HCT116 (cell line): ENCODE results near the gene DUS3L. TPM values are rescaled to one million over a fixed set of nuclear protein-coding genes. Genes with fewer than 3 reads are reported as not detected.

Source experiments
- ATAC-seq: fragments of 200-7000 bp; cut with Tn5 transposase; 2 replicates; pipeline ENCODE4 v1.9.1; 2020; ENCODE audit warnings: mild to moderate bottlenecking, moderate library complexity
- BruUV-seq: library from RNA; stranded (reverse); fragments of 400-500 nt; replicated peaks from 2 replicates; lab custom pipeline; 2021; lab: Mats Ljungman, UMichigan
- CTCF ChIA-PET: fragments of 300-600 bp; sonication (Branson Sonifier 250); formaldehyde crosslinking; loops from one replicate; lab custom pipeline; 2021; ENCODE audit warnings: antibody characterized with exemption; lab: Charles Lee
- POLR2A ChIA-PET: fragments of 300-600, 350-600 bp; sonication (Branson Sonifier 250); formaldehyde crosslinking; loops from one replicate; lab custom pipeline; 2021; ENCODE audit warnings: antibody characterized with exemption; lab: Charles Lee
- RAD21 ChIA-PET, 2 experiments: fragments of 300-600 bp; sonication (Branson Sonifier 250); formaldehyde crosslinking; loops; one replicate each; lab custom pipeline; 2023; ENCODE audit warnings: low total read pairs in 2 of 2; ENCODE audit not compliant: uncharacterized antibody in 2 of 2, unreplicated experiment in 2 of 2, low non-redundant PET in 1 of 2; lab: Charles Lee
- DNase-seq: peaks from one replicate; pipeline ENCODE4 v3.0.0-alpha.2; 2010; ENCODE audit warnings: low read depth, low spot score
- H2AFZ ChIP-seq: fragments of 200-600 bp; shearing (Covaris generic), sonication (generic); 2 replicates; pipeline ENCODE4 v1.6.1; 2017; ENCODE audit warnings: low read depth, mixed run types, mixed read lengths, antibody characterized with exemption, low read length; ENCODE audit not compliant: poor library complexity, severe bottlenecking
- H3K27ac ChIP-seq: 2 replicates; pipeline ENCODE4 v1.5.1; 2012; ENCODE audit warnings: low read depth, low read length
- H3K27me3 ChIP-seq: fragments of 200-600 bp; sonication (generic); 2 replicates; pipeline ENCODE4 v1.6.1; 2016; ENCODE audit warnings: mixed run types, low read length, mixed read lengths; ENCODE audit not compliant: insufficient read depth
- H3K36me3 ChIP-seq, 2 experiments: fragments of 200-500 bp in 1 of 2; fragments of 200-600 bp in 1 of 2; sonication (Bioruptor generic) in 1 of 2; sonication (generic) in 1 of 2; 2 replicates each; pipeline versions ENCODE4 v1.5.1 to v1.6.1; 2014 to 2016; ENCODE audit warnings: low read length in 2 of 2, inconsistent platforms in 1 of 2, mixed read lengths in 1 of 2, mixed run types in 1 of 2; ENCODE audit not compliant: insufficient read depth in 2 of 2, control insufficient read depth in 1 of 2
- H3K4me1 ChIP-seq, 2 experiments: fragments of 200-600 bp in 1 of 2; sonication (generic) in 1 of 2; 2 replicates each; pipeline versions ENCODE4 v1.5.1 to v1.6.1; 2012 to 2017; ENCODE audit warnings: low read length in 2 of 2, inconsistent platforms in 1 of 2, mild to moderate bottlenecking in 1 of 2, mixed read lengths in 1 of 2, mixed run types in 1 of 2, moderate library complexity in 1 of 2; ENCODE audit not compliant: insufficient read depth in 2 of 2, control insufficient read depth in 1 of 2
- H3K4me2 ChIP-seq: fragments of 200-600 bp; sonication (generic); 2 replicates; pipeline ENCODE4 v1.6.1; 2017; ENCODE audit warnings: mixed run types, low read length, mixed read lengths
- H3K4me3 ChIP-seq, 2 experiments: fragments of 200-600 bp in 1 of 2; sonication (generic) in 1 of 2; replicated peaks in 1 of 2; 2 replicates each; pipeline ENCODE4 v1.5.1; 2011 to 2016; ENCODE audit warnings: low read length in 2 of 2, control low read depth in 1 of 2, low read depth in 1 of 2, mild to moderate bottlenecking in 1 of 2, mixed read lengths in 1 of 2, mixed run types in 1 of 2
- H3K79me2 ChIP-seq: fragments of 200-600 bp; sonication (generic); 2 replicates; pipeline ENCODE4 v1.6.1; 2017; ENCODE audit warnings: mild to moderate bottlenecking, mixed run types, low read length, moderate library complexity, mixed read lengths; ENCODE audit not compliant: insufficient read depth
- H3K9ac ChIP-seq: fragments of 200-600 bp; sonication (generic); 2 replicates; pipeline ENCODE4 v1.6.1; 2016; ENCODE audit warnings: low read length, mixed read lengths
- H3K9me2 ChIP-seq: fragments of 200-600 bp; sonication (generic), shearing (Covaris generic); 2 replicates; pipeline ENCODE4 v1.6.1; 2017; ENCODE audit warnings: mixed run types, mild to moderate bottlenecking, moderate library complexity; ENCODE audit not compliant: insufficient read depth
- H3K9me3 ChIP-seq, 2 experiments: fragments of 200-500 bp in 1 of 2; fragments of 200-600 bp in 1 of 2; sonication (Bioruptor generic) in 1 of 2; sonication (generic) in 1 of 2; 2 replicates each; pipeline ENCODE4 v1.6.1; 2014 to 2017; ENCODE audit warnings: low read length in 2 of 2, mixed read lengths in 2 of 2, inconsistent platforms in 1 of 2, low read depth in 1 of 2, mild to moderate bottlenecking in 1 of 2, mixed run types in 1 of 2, moderate library complexity in 1 of 2; ENCODE audit not compliant: control insufficient read depth in 1 of 2, insufficient read depth in 1 of 2
- H4K20me1 ChIP-seq: fragments of 200-600 bp; sonication (generic), shearing (Covaris generic); 2 replicates; pipeline ENCODE4 v1.6.1; 2017; ENCODE audit warnings: mixed run types, mild to moderate bottlenecking, moderate library complexity; ENCODE audit not compliant: insufficient read depth
- EGR1 ChIP-seq: IDR thresholded peaks from 2 replicates; pipeline ENCODE4 v1.6.1; 2012; ENCODE audit warnings: low read depth
- EZH2 ChIP-seq: fragments of 200-600 bp; sonication (generic); IDR thresholded peaks from 2 replicates; pipeline ENCODE4 v1.6.1; 2017; ENCODE audit warnings: antibody characterized with exemption, mixed run types
- EZH2phosphoT487 ChIP-seq: fragments of 200-600 bp; IDR thresholded peaks from 2 replicates; pipeline ENCODE4 v1.6.1; 2018; ENCODE audit warnings: antibody characterized with exemption, borderline replicate concordance
- FOSL1 ChIP-seq: IDR thresholded peaks from 2 replicates; pipeline ENCODE4 v1.6.1; 2012; ENCODE audit warnings: low read depth
- JUND ChIP-seq: IDR thresholded peaks from 2 replicates; pipeline ENCODE4 v1.6.1; 2012
- POLR2A ChIP-seq: IDR thresholded peaks from 2 replicates; pipeline ENCODE4 v1.7.0; 2011; ENCODE audit warnings: borderline replicate concordance; ENCODE audit not compliant: insufficient read depth, insufficient read length; ENCODE audit errors: extremely low read depth
- RAD21 ChIP-seq: IDR thresholded peaks from 2 replicates; pipeline ENCODE4 v1.6.1; 2012; ENCODE audit warnings: low read depth, mild to moderate bottlenecking
- SP1 ChIP-seq: IDR thresholded peaks from 2 replicates; pipeline ENCODE4 v1.6.1; 2012; ENCODE audit warnings: low read depth
- SRF ChIP-seq: IDR thresholded peaks from 2 replicates; pipeline ENCODE4 v1.6.1; 2012; ENCODE audit warnings: low read depth
- TCF7L2 ChIP-seq: IDR thresholded peaks from 2 replicates; pipeline ENCODE4 v1.7.0; 2011; ENCODE audit warnings: borderline replicate concordance, inconsistent platforms; ENCODE audit not compliant: insufficient read depth, insufficient read length; ENCODE audit errors: extremely low read depth
- YY1 ChIP-seq: IDR thresholded peaks from 2 replicates; pipeline ENCODE4 v1.6.1; 2011; ENCODE audit warnings: low read length, low read depth, moderate library complexity, mild to moderate bottlenecking; ENCODE audit not compliant: insufficient replicate concordance; ENCODE audit errors: extremely low read depth
- ZFX ChIP-seq: fragments of 450-650 bp; IDR thresholded peaks from 2 replicates; pipeline ENCODE4 v1.6.1; 2017
- intact Hi-C: fragments of 100-400 bp; cut with micrococcal nuclease; formaldehyde crosslinking; loops from 2 replicates; pipeline ENCODE4 v1.10.0; 2022
- total RNA-seq: library from RNA; stranded (reverse); gene quantifications from one replicate; pipeline ENCODE4 v1.2.1, GENCODE V29; 2021; ENCODE audit not compliant: unreplicated experiment
- TF ChIP-seq, protein P1 (sequence below): IDR thresholded peaks from 2 replicates; pipeline ENCODE4 v1.6.1; 2011; ENCODE audit warnings: mild to moderate bottlenecking, low read length, moderate library complexity; ENCODE audit not compliant: insufficient replicate concordance; ENCODE audit errors: extremely low read depth
- TF ChIP-seq, protein P2 (sequence below): IDR thresholded peaks from 2 replicates; pipeline ENCODE4 v1.6.1; 2012

The DUS3L gene
- total RNA-seq, 1 experiment from 2014 or later = 78.1 TPM

DNA sequence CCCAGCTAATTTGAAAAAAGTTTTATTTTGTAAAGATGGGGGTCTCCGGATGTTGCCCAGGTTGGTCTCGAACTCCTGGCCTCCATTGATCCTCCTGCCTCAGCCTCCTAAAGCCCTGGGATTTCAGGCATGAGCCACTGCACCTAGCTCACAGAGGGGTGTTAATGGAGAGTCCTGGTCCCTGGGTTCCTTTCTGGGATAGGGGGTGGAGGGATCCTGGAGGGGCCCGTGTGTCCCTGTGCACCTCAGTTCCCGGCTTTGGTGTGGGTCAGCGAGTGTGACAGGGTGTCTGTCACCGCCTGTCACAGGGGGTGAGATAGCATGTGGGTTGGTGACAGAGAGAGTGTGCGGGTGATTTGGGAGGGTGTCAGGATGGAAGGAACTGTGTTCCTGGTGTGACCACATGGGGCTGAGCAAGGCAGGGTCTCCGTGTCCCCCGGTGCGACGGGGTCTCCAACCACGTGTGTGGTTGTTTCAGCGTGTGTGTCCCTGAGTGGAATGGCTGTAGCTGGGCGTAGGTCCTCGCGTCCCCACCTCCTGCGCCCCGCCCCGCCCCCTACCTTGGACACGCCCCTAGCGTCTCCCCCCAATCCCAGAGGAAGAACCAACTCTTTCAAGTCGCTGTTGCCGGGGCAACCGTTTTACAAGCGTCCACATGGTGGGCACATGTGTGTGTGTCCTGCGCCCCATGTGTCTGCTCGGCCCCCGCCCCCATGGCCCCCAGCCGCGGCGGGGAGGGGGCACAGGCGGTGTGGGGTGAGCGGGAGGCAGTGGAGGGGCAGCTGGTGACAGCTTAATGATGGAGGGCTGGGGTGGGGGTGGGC is 11.0 kb upstream of the DUS3L start:
- ChIA-PET CTCF (no interaction called here), RAD21 (interaction anchor here in 1 of 2 experiments (0.6 kb wide), 1 partner anchor 65 kb away, joined by 3 read pairs; no protein-coding TSS in a partner anchor), POLR2A (no interaction called here)
- no peaks in the 10 kb centered on the region for H3K27me3 ChIP-seq
- peaks cover 5 to 24% of the 10 kb centered on the region in 2 experiments for H3K4me1 ChIP-seq
- no peaks in the 10 kb centered on the region for H3K79me2 ChIP-seq
- no peaks in the 10 kb centered on the region for H3K9me3 ChIP-seq
- no peak overlapping the region for H2AFZ ChIP-seq
- no peak overlapping the region for H3K4me3 ChIP-seq
- intact Hi-C loops = no loop called here
- no peaks in the 10 kb centered on the region for H3K9me2 ChIP-seq
- H3K36me3 ChIP-seq = no peaks in the 10 kb centered on the region
- TF ChIP-seq YY1 (no peak), SRF (no peak), EGR1 (no peak), SP1 (no peak), TCF7L2 (no peak), FOSL1 (no peak), RAD21 (no peak), EZH2 (no peak), POLR2A (no peak), ZFX (no peak), EZH2phosphoT487 (no peak), JUND (no peak)
- TF ChIP-seq, protein P1, sequence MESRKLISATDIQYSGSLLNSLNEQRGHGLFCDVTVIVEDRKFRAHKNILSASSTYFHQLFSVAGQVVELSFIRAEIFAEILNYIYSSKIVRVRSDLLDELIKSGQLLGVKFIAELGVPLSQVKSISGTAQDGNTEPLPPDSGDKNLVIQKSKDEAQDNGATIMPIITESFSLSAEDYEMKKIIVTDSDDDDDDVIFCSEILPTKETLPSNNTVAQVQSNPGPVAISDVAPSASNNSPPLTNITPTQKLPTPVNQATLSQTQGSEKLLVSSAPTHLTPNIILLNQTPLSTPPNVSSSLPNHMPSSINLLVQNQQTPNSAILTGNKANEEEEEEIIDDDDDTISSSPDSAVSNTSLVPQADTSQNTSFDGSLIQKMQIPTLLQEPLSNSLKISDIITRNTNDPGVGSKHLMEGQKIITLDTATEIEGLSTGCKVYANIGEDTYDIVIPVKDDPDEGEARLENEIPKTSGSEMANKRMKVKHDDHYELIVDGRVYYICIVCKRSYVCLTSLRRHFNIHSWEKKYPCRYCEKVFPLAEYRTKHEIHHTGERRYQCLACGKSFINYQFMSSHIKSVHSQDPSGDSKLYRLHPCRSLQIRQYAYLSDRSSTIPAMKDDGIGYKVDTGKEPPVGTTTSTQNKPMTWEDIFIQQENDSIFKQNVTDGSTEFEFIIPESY = no peak
- TF ChIP-seq, protein P2, sequence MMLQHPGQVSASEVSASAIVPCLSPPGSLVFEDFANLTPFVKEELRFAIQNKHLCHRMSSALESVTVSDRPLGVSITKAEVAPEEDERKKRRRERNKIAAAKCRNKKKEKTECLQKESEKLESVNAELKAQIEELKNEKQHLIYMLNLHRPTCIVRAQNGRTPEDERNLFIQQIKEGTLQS = no peak
- no peak overlapping the region for H3K4me2 ChIP-seq
- BruUV-seq = no TSS peak
- no peak overlapping the region for H3K27ac ChIP-seq
- no peaks in the 10 kb centered on the region for H4K20me1 ChIP-seq
- ATAC-seq = no peak
- DNase-seq = no peak
- no peak overlapping the region for H3K9ac ChIP-seq
